ENCODE data around the gene ITPKA.

ITPKA gene

DNA sequence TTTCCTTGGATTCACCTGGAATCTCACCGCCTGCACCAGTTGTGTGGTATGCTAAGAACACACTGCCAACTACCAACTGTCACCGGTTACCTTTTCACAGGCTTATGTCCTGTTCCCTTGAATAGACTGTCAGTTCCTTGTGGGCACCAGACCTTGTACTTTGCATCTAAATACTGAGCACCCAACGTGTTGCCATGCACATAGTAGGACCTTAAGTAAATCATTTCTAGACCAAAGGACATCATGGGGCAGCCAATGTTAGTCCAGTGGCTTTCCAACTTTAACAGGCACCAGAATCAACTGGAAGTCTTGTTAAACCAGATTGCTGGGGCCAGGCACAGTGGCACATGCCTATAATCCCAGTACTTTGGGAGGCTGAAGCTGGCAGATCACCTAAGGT is 51.5 kb downstream of the ITPKA start:
- TF ChIP-seq, protein P1, sequence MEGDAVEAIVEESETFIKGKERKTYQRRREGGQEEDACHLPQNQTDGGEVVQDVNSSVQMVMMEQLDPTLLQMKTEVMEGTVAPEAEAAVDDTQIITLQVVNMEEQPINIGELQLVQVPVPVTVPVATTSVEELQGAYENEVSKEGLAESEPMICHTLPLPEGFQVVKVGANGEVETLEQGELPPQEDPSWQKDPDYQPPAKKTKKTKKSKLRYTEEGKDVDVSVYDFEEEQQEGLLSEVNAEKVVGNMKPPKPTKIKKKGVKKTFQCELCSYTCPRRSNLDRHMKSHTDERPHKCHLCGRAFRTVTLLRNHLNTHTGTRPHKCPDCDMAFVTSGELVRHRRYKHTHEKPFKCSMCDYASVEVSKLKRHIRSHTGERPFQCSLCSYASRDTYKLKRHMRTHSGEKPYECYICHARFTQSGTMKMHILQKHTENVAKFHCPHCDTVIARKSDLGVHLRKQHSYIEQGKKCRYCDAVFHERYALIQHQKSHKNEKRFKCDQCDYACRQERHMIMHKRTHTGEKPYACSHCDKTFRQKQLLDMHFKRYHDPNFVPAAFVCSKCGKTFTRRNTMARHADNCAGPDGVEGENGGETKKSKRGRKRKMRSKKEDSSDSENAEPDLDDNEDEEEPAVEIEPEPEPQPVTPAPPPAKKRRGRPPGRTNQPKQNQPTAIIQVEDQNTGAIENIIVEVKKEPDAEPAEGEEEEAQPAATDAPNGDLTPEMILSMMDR (IDR thresholded peaks at IDR 0.05; ENCODE audit: low read length): no peak
- no peak for TF ChIP-seq EZH2 (IDR thresholded peaks at IDR 0.05; ENCODE audit: borderline replicate concordance, low read length)
- H2AFZ ChIP-seq (ENCODE audit: low read length): no peak overlapping the region

DNA sequence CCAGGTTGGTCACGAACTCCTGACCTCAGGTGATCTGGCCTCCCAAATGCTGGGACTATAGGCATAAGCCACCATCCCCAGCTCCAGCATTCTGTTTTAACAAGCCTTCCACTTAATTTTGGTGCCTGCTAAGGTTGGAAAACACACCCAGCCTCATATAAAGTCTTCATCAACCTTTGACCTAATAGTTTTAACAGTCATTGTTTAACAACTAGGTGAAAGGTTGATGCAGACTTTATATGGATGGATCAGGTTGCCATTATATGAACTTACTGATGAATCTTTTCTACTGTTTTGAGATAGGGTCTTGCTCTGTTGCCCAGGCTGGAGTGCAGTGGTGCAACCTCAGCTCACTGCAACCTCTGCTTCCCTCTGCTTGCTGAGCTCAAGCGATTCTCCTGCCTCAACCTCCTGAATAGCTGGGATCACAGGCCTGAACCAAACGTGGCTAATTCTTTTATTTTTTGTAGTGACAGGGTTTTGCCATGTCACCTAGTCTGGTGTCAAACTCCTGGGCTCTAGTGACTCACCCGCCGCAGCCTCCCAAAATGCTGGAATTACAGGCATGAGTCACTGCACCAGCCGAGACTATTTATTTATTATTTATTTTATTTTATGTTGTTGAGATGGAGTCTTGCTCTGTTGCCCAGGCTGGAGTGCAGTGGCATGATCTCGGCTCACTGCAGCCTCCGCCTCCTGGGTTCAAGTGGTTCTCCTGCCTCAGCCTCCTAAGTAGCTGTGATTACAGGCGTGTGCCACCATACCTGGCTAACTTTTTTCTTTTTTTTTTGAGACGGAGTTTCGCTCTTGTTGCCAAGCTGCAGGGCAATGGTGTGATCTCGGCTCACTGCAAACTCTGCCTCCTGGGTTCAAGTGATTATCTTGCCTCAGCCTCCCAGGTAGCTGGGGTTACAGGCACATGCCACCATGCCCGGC is 53.4 kb downstream of the ITPKA start:
- Histone ChIP-seq H3K27me3 (ENCODE audit: insufficient read depth, low read length) (no peaks in the 10 kb centered on the region), H3K4me2 (ENCODE audit: low read length) (no peak overlapping the region), H3F3A (ENCODE audit: insufficient read depth, low read length) (no peaks in the 10 kb centered on the region), H3K4me1 (ENCODE audit: insufficient read depth, low read length, severe bottlenecking) (peaks cover 14% of the 10 kb centered on the region), H2AFZ (ENCODE audit: low read length) (no peak overlapping the region), H3K9me3 (ENCODE audit: low read length) (no peaks in the 10 kb centered on the region), H3K9me2 (ENCODE audit: low read depth, low read length) (no peaks in the 10 kb centered on the region), H3K4me3 (ENCODE audit: low read depth, low read length, poor library complexity, severe bottlenecking) (no peak overlapping the region), H3K9ac (ENCODE audit: low read length) (no peak overlapping the region), H4K20me1 (ENCODE audit: insufficient read depth, low read length) (no peaks in the 10 kb centered on the region), H3K79me2 (ENCODE audit: insufficient read depth, low read length) (0 out of 2 replicates have a peak, but pooled peaks cover 3% of the 10 kb centered on the region), H3K27ac (ENCODE audit: low read depth, low read length, poor library complexity, severe bottlenecking) (no peak overlapping the region), H3K36me3 (ENCODE audit: insufficient read depth, low read length) (no peaks in the 10 kb centered on the region)
- TF ChIP-seq, protein P1 (IDR thresholded peaks at IDR 0.05; ENCODE audit: low read length): no peak
- TF ChIP-seq EZH2 (IDR thresholded peaks at IDR 0.05; ENCODE audit: borderline replicate concordance, low read length): no peak

More for the DNA sequence above, 51.5 kb downstream of the ITPKA start:
- Histone ChIP-seq H3K9ac (ENCODE audit: low read length) (no peak overlapping the region), H4K20me1 (ENCODE audit: insufficient read depth, low read length) (no peaks in the 10 kb centered on the region), H3K4me2 (ENCODE audit: low read length) (no peak overlapping the region), H3K4me1 (ENCODE audit: insufficient read depth, low read length, severe bottlenecking) (peaks cover 14% of the 10 kb centered on the region), H3K9me3 (ENCODE audit: low read length) (no peaks in the 10 kb centered on the region), H3K27me3 (ENCODE audit: insufficient read depth, low read length) (no peaks in the 10 kb centered on the region), H3K27ac (ENCODE audit: low read depth, low read length, poor library complexity, severe bottlenecking) (no peak overlapping the region), H3K9me2 (ENCODE audit: low read depth, low read length) (no peaks in the 10 kb centered on the region), H3K79me2 (ENCODE audit: insufficient read depth, low read length) (0 out of 2 replicates have a peak, but pooled peaks cover 3% of the 10 kb centered on the region), H3F3A (ENCODE audit: insufficient read depth, low read length) (no peaks in the 10 kb centered on the region), H3K36me3 (ENCODE audit: insufficient read depth, low read length) (no peaks in the 10 kb centered on the region), H3K4me3 (ENCODE audit: low read depth, low read length, poor library complexity, severe bottlenecking) (no peak overlapping the region)

DNA sequence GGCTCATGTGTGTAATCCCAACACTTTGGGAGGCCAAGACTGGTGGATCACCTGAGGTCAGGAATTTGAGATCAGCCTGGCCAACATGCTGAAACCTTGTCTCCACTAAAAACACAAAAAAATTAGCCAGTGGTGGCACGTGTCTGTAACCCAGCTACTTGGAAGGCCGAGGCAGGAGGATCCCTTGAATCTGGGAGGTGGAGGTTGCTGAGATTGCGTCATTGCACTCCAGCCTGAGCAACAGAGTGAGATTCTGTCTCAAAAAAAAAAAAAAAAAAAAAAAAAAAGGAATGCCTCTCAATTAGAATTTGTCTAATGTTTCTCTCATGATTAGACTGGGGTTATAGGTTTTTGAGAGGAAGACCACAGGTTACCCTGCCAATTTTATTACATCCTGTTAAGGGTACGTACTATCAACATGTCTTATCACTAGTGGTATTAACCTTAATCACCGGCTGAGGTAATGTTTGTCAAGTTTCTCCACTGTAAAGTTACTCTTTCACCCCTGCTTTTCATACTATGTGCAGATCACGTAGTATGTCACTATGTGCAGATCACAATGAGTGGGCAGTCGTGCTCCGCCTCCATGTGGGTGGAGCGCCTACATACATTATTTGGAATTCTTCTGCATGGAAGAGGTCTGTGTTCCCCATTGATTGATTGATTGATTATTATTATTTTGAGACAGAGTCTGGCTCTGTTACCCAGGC is 56.5 kb downstream of the ITPKA start:
- Histone ChIP-seq H4K20me1 (ENCODE audit: insufficient read depth, low read length) (no peaks in the 10 kb centered on the region), H3K27me3 (ENCODE audit: insufficient read depth, low read length) (no peaks in the 10 kb centered on the region), H3K4me1 (ENCODE audit: insufficient read depth, low read length, severe bottlenecking) (no peaks in the 10 kb centered on the region), H3K9me2 (ENCODE audit: low read depth, low read length) (no peaks in the 10 kb centered on the region), H3K9ac (ENCODE audit: low read length) (no peak overlapping the region), H3K27ac (ENCODE audit: low read depth, low read length, poor library complexity, severe bottlenecking) (no peak overlapping the region), H3K9me3 (ENCODE audit: low read length) (no peaks in the 10 kb centered on the region), H3K36me3 (ENCODE audit: insufficient read depth, low read length) (no peaks in the 10 kb centered on the region), H3F3A (ENCODE audit: insufficient read depth, low read length) (no peaks in the 10 kb centered on the region), H3K4me3 (ENCODE audit: low read depth, low read length, poor library complexity, severe bottlenecking) (no peak overlapping the region), H3K4me2 (ENCODE audit: low read length) (no peak overlapping the region), H3K79me2 (ENCODE audit: insufficient read depth, low read length) (no peaks in the 10 kb centered on the region), H2AFZ (ENCODE audit: low read length) (no peak overlapping the region)
- TF ChIP-seq, protein P1 (IDR thresholded peaks at IDR 0.05; ENCODE audit: low read length): no peak
- TF ChIP-seq EZH2 (IDR thresholded peaks at IDR 0.05; ENCODE audit: borderline replicate concordance, low read length): no peak

Measured in OCI-LY1 (cell line).